ENCODE measurements around the gene ITPR2.

DNA sequence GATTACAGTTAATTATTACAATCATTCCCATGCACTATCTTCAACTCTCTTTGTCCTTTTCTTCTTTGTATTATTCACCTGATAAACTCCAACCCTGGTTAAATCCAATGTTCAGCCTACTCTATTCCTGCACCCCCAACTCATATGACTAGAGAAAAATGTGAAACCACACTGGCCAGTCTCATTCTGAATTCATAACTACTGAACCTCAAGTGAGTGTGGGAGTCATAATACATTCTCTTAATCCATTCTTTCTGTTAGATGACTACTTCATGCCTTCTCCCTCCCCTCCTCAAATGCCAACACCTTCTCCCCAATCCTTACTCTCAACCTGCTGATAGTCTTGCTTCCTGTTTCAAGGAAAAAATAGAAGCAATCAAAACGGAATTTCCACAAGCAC is 22.3 kb upstream of the ITPR2 start:
- TF ChIP-seq, protein P1, sequence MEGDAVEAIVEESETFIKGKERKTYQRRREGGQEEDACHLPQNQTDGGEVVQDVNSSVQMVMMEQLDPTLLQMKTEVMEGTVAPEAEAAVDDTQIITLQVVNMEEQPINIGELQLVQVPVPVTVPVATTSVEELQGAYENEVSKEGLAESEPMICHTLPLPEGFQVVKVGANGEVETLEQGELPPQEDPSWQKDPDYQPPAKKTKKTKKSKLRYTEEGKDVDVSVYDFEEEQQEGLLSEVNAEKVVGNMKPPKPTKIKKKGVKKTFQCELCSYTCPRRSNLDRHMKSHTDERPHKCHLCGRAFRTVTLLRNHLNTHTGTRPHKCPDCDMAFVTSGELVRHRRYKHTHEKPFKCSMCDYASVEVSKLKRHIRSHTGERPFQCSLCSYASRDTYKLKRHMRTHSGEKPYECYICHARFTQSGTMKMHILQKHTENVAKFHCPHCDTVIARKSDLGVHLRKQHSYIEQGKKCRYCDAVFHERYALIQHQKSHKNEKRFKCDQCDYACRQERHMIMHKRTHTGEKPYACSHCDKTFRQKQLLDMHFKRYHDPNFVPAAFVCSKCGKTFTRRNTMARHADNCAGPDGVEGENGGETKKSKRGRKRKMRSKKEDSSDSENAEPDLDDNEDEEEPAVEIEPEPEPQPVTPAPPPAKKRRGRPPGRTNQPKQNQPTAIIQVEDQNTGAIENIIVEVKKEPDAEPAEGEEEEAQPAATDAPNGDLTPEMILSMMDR (IDR thresholded peaks at IDR 0.05; ENCODE audit: low read depth, low read length, missing input control), result no peak
- TF ChIP-seq, protein P2, sequence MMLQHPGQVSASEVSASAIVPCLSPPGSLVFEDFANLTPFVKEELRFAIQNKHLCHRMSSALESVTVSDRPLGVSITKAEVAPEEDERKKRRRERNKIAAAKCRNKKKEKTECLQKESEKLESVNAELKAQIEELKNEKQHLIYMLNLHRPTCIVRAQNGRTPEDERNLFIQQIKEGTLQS (IDR thresholded peaks at IDR 0.05), result no peak
- TF ChIP-seq RAD21 (IDR thresholded peaks at IDR 0.05), result no peak
- TF ChIP-seq SP1 (IDR thresholded peaks at IDR 0.05), result no peak
- TF ChIP-seq, protein P3, sequence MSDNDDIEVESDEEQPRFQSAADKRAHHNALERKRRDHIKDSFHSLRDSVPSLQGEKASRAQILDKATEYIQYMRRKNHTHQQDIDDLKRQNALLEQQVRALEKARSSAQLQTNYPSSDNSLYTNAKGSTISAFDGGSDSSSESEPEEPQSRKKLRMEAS (IDR thresholded peaks at IDR 0.05), result no peak
- no peak for TF ChIP-seq GABPA (IDR thresholded peaks at IDR 0.05 in 1 of 2, conservative IDR thresholded peaks at IDR 0.05 in 1 of 2)
- no peak for TF ChIP-seq HNF4G (IDR thresholded peaks at IDR 0.05)
